SK-N-SH treated with all-trans-retinoic acid at 6 μM for 48 hours (cell line): Measurements from ENCODE around the gene MRGPRX2.

Experiments used
- ATAC-seq: fragments of 200-7000 bp; cut with Tn5 transposase; 3 replicates; pipeline ENCODE4 v1.9.1; 2020; ENCODE audit warnings: mild to moderate bottlenecking, moderate library complexity
- ARNTL ChIP-seq: fragments of 450-650 bp; formaldehyde crosslinking; IDR thresholded peaks from 2 replicates; pipeline ENCODE4 v1.5.0; 2020; ENCODE audit warnings: low read depth, mild to moderate bottlenecking, moderate library complexity, borderline replicate concordance
- BACH2 ChIP-seq: fragments of 250-450 bp; sonication (Bioruptor Pico); IDR thresholded peaks from 2 replicates; pipeline ENCODE4 v1.9.0; 2021; ENCODE audit warnings: mild to moderate bottlenecking, borderline replicate concordance
- CREB5 ChIP-seq: fragments of 250-450 bp; sonication (Bioruptor Pico); IDR thresholded peaks from 2 replicates; pipeline ENCODE4 v1.5.1; 2020; ENCODE audit warnings: low read depth, mild to moderate bottlenecking, moderate library complexity
- CSDC2 ChIP-seq: fragments of 250-450 bp; sonication (Bioruptor Pico); IDR thresholded peaks from 2 replicates; pipeline ENCODE4 v1.5.0; 2020; ENCODE audit warnings: mild to moderate bottlenecking, moderate library complexity
- CSRNP3 ChIP-seq: fragments of 250-450 bp; sonication (Bioruptor Pico); IDR thresholded peaks from 2 replicates; pipeline ENCODE4 v1.5.1; 2021; ENCODE audit warnings: mild to moderate bottlenecking, moderate library complexity
- ESRRG ChIP-seq: fragments of 250-450 bp; sonication (Bioruptor Pico); IDR thresholded peaks from 2 replicates; pipeline ENCODE4 v1.6.1; 2021; ENCODE audit warnings: mild to moderate bottlenecking
- GLIS3 ChIP-seq: fragments of 250-450 bp; sonication (Bioruptor Pico); IDR thresholded peaks from 2 replicates; pipeline ENCODE4 v1.5.0; 2020; ENCODE audit warnings: mild to moderate bottlenecking, moderate library complexity
- OSR1 ChIP-seq: fragments of 250-450 bp; sonication (Bioruptor Pico); IDR thresholded peaks from 2 replicates; pipeline ENCODE4 v1.8.0; 2022; ENCODE audit warnings: moderate library complexity, mild to moderate bottlenecking, inconsistent platforms
- PATZ1 ChIP-seq: fragments of 250-450 bp; sonication (Bioruptor Pico); IDR thresholded peaks from 2 replicates; pipeline ENCODE4 v1.8.0; 2020; ENCODE audit warnings: mild to moderate bottlenecking, moderate library complexity, borderline replicate concordance
- POU6F1 ChIP-seq: fragments of 250-450 bp; sonication (Bioruptor Pico); IDR thresholded peaks from 2 replicates; pipeline ENCODE4 v1.8.0; 2021; ENCODE audit warnings: low read depth, mild to moderate bottlenecking, moderate library complexity, borderline replicate concordance
- PPARA ChIP-seq: fragments of 250-450 bp; sonication (Bioruptor Pico); IDR thresholded peaks from 2 replicates; pipeline ENCODE4 v1.5.0; 2020; ENCODE audit warnings: mild to moderate bottlenecking, borderline replicate concordance
- RARB ChIP-seq: fragments of 250-450 bp; sonication (Bioruptor Pico); IDR thresholded peaks from 2 replicates; pipeline ENCODE4 v1.8.0; 2021; ENCODE audit warnings: mild to moderate bottlenecking, moderate library complexity
- SNAI2 ChIP-seq: fragments of 250-450 bp; sonication (Bioruptor Pico); IDR thresholded peaks from 2 replicates; pipeline ENCODE4 v1.5.0; 2020; ENCODE audit warnings: mild to moderate bottlenecking, moderate library complexity
- TCF4 ChIP-seq: fragments of 250-450 bp; sonication (Bioruptor Pico); IDR thresholded peaks from 2 replicates; pipeline ENCODE4 v1.8.0; 2021; ENCODE audit warnings: mild to moderate bottlenecking, moderate library complexity, borderline replicate concordance
- TOX ChIP-seq: fragments of 250-450 bp; sonication (Bioruptor Pico); IDR thresholded peaks from 2 replicates; pipeline ENCODE4 v1.8.0; 2021; ENCODE audit warnings: mild to moderate bottlenecking, moderate library complexity, borderline replicate concordance
- TSHZ2 ChIP-seq: fragments of 250-450 bp; sonication (Bioruptor Pico); IDR thresholded peaks from 2 replicates; pipeline ENCODE4 v1.5.0; 2020; ENCODE audit warnings: mild to moderate bottlenecking, moderate library complexity
- ZC3H10 ChIP-seq: fragments of 250-450 bp; sonication (Bioruptor Pico); IDR thresholded peaks from 2 replicates; pipeline ENCODE4 v1.5.1; 2021; ENCODE audit warnings: mild to moderate bottlenecking, moderate library complexity
- ZFP3 ChIP-seq: fragments of 250-450 bp; sonication (Bioruptor Pico); IDR thresholded peaks from 2 replicates; pipeline ENCODE4 v1.5.0; 2020; ENCODE audit warnings: mild to moderate bottlenecking, moderate library complexity
- ZFP30 ChIP-seq: fragments of 450-650 bp; formaldehyde crosslinking; IDR thresholded peaks from 2 replicates; pipeline ENCODE4 v1.5.0; 2022; ENCODE audit warnings: mild to moderate bottlenecking, moderate library complexity
- ZNF565 ChIP-seq: fragments of 450-650 bp; formaldehyde crosslinking; conservative IDR thresholded peaks from 2 replicates; pipeline ENCODE4 v1.5.0; 2020; ENCODE audit warnings: low read depth, mild to moderate bottlenecking, moderate library complexity
- ZNF70 ChIP-seq: fragments of 450-650 bp; formaldehyde crosslinking; IDR thresholded peaks from 2 replicates; pipeline ENCODE4 v1.5.0; 2020; ENCODE audit warnings: mild to moderate bottlenecking, moderate library complexity
- ZNF8 ChIP-seq: fragments of 450-650 bp; formaldehyde crosslinking; IDR thresholded peaks from 2 replicates; pipeline ENCODE4 v1.5.0; 2020; ENCODE audit warnings: mild to moderate bottlenecking, moderate library complexity

The MRGPRX2 gene

GRCh38 chr11:19093976-19094375, 33.5 kb upstream of the MRGPRX2 start:
- ATAC-seq: peak; percentile 72
- TF ChIP-seq ZNF8 (CRISPR knock-in tag) (no peak), ESRRG (CRISPR knock-in tag) (no peak), PATZ1 (CRISPR knock-in tag) (no peak), CSRNP3 (CRISPR knock-in tag) (no peak), OSR1 (no peak), ZFP30 (CRISPR knock-in tag) (no peak), ZFP3 (CRISPR knock-in tag) (no peak), SNAI2 (CRISPR knock-in tag) (no peak), ZNF565 (CRISPR knock-in tag) (no peak), TCF4 (CRISPR knock-in tag) (no peak), GLIS3 (no peak), BACH2 (CRISPR knock-in tag) (no peak)
- TF ChIP-seq, all 23 proteins: peak for 0

GRCh38 chr11:19092850-19093249, 32.3 kb upstream of the MRGPRX2 start:
- no peak for ATAC-seq
- TF ChIP-seq BACH2 (CRISPR knock-in tag): no peak
- TF ChIP-seq POU6F1 (CRISPR knock-in tag): no peak
- no peak for TF ChIP-seq ZNF565 (CRISPR knock-in tag)
- TF ChIP-seq CSRNP3 (CRISPR knock-in tag): no peak
- TF ChIP-seq TCF4 (CRISPR knock-in tag): no peak
- TF ChIP-seq PATZ1 (CRISPR knock-in tag): no peak
- no peak for TF ChIP-seq ZC3H10 (CRISPR knock-in tag)
- TF ChIP-seq CREB5 (CRISPR knock-in tag): no peak
- no peak for TF ChIP-seq TOX
- TF ChIP-seq ZNF70 (CRISPR knock-in tag): no peak
- TF ChIP-seq ZFP3 (CRISPR knock-in tag): no peak
- no peak for TF ChIP-seq CSDC2 (CRISPR knock-in tag)
- no peak for TF ChIP-seq PPARA (CRISPR knock-in tag)
- no peak for TF ChIP-seq ARNTL (CRISPR knock-in tag)
- TF ChIP-seq TSHZ2 (CRISPR knock-in tag): no peak
- TF ChIP-seq ESRRG (CRISPR knock-in tag): no peak
- TF ChIP-seq OSR1: no peak
- no peak for TF ChIP-seq RARB (CRISPR knock-in tag)
